B cell (primary cell): ENCODE results near the gene TSC2. TPM values are rescaled to one million over a fixed set of nuclear protein-coding genes. Genes with fewer than 3 reads are reported as not detected.

ENCODE experiments used
- ATAC-seq: fragments of 200-7000 bp; cut with Tn5 transposase; one replicate; pipeline ENCODE4 v1.10.0; 2021; ENCODE audit warnings: low read depth, mild to moderate bottlenecking, moderate number of reproducible peaks, moderate library complexity
- CTCF ChIA-PET: fragments of 350-600 bp; sonication (Branson Sonifier 250); formaldehyde crosslinking; loops from one replicate; lab custom pipeline; 2021; ENCODE audit warnings: antibody characterized with exemption, inconsistent platforms; lab: Charles Lee
- POLR2A ChIA-PET: fragments of 350-600 bp; sonication (Branson Sonifier 250); formaldehyde crosslinking; loops from one replicate; lab custom pipeline; 2021; ENCODE audit warnings: antibody characterized with exemption; lab: Charles Lee
- DNase-seq: peaks from one replicate; pipeline ENCODE4 v3.0.0; 2013
- H2AFZ ChIP-seq: 2 replicates; pipeline ENCODE4 v1.6.1; 2012; ENCODE audit warnings: mild to moderate bottlenecking, low read depth, low read length; ENCODE audit not compliant: insufficient read depth, poor library complexity, severe bottlenecking
- H3K27ac ChIP-seq, 2 donors: 1 replicate in 1 of 2; 2 replicates in 1 of 2; pipeline ENCODE4 v1.5.1; 2012 to 2013; ENCODE audit warnings: low read length in 2 of 2, mild to moderate bottlenecking in 2 of 2, moderate library complexity in 1 of 2
- H3K27me3 ChIP-seq, 4 experiments: fragments of 200-600 bp in 1 of 4; sonication (generic) in 1 of 4; replicated peaks in 1 of 4; 1 replicate in 2 of 4; 2 replicates in 2 of 4; pipeline versions ENCODE4 v1.6.1 to v1.7.0; 2013 to 2016; ENCODE audit warnings: low read length in 3 of 4, mild to moderate bottlenecking in 2 of 4, mixed read lengths in 1 of 4, moderate library complexity in 1 of 4; ENCODE audit not compliant: insufficient read depth in 4 of 4, control insufficient read depth in 3 of 4; ENCODE audit errors: control extremely low read depth in 1 of 4
- H3K36me3 ChIP-seq, 2 experiments: replicated peaks in 1 of 2; 1 replicate in 1 of 2; 2 replicates in 1 of 2; pipeline versions ENCODE4 v1.6.1 to v1.7.1; 2013; ENCODE audit warnings: low read length in 1 of 2; ENCODE audit not compliant: insufficient read depth in 2 of 2, control insufficient read depth in 1 of 2; ENCODE audit errors: control extremely low read depth in 1 of 2, extremely low read depth in 1 of 2
- H3K4me1 ChIP-seq, 2 donors: fragments of 200-600 bp in 1 of 2; sonication (generic) in 1 of 2; 1 replicate in 1 of 2; 2 replicates in 1 of 2; pipeline versions ENCODE4 v1.5.1 to v1.6.1; 2013 to 2017; ENCODE audit warnings: low read length in 2 of 2; ENCODE audit not compliant: control insufficient read depth in 2 of 2, insufficient read depth in 2 of 2
- H3K4me2 ChIP-seq: replicated peaks from 2 replicates; pipeline ENCODE3; 2012; ENCODE audit warnings: mild to moderate bottlenecking, low read depth, low read length; ENCODE audit not compliant: poor library complexity, severe bottlenecking
- H3K4me3 ChIP-seq, 5 experiments: fragments of 200-600 bp in 1 of 5; sonication (generic) in 1 of 5; 1 replicate in 3 of 5; 2 replicates in 2 of 5; pipeline versions ENCODE4 v1.5.1 to v1.7.0; 2011 to 2016; ENCODE audit warnings: low read length in 4 of 5, mild to moderate bottlenecking in 4 of 5, low read depth in 2 of 5, control low read depth in 1 of 5, moderate library complexity in 1 of 5; ENCODE audit not compliant: insufficient read depth in 1 of 5; ENCODE audit errors: control extremely low read depth in 1 of 5, extremely low read depth in 1 of 5
- H3K79me2 ChIP-seq: fragments of 200-600 bp; sonication (generic); one replicate; pipeline ENCODE4 v1.6.0; 2016; ENCODE audit warnings: low read length; ENCODE audit not compliant: control insufficient read depth, insufficient read depth
- H3K9ac ChIP-seq: fragments of 200-600 bp; sonication (generic); 2 replicates; pipeline ENCODE4 v1.6.1; 2017; ENCODE audit warnings: mild to moderate bottlenecking, low read length, moderate library complexity
- H3K9me3 ChIP-seq, 3 donors: one replicate each; pipeline versions ENCODE4 v1.6.1 to v1.7.1; 2013; ENCODE audit warnings: low read length in 2 of 3; ENCODE audit not compliant: control insufficient read depth in 2 of 3, insufficient read depth in 1 of 3; ENCODE audit errors: control extremely low read depth in 1 of 3
- H4K20me1 ChIP-seq: 2 replicates; pipeline ENCODE4 v1.6.0; 2012; ENCODE audit warnings: mild to moderate bottlenecking, low read length; ENCODE audit not compliant: insufficient read depth, control insufficient read depth, poor library complexity, severe bottlenecking
- H3K27ac Mint-ChIP-seq: one replicate; pipeline ENCODE4 v1.8.0; 2021; ENCODE audit warnings: mixed read lengths
- H3K27me3 Mint-ChIP-seq: one replicate; pipeline ENCODE4 v1.8.0; 2021; ENCODE audit warnings: mixed read lengths
- H3K4me1 Mint-ChIP-seq: one replicate; pipeline ENCODE4 v1.8.0; 2021; ENCODE audit warnings: mixed read lengths
- H3K4me3 Mint-ChIP-seq: one replicate; pipeline ENCODE4 v1.8.0; 2021; ENCODE audit warnings: mixed read lengths
- H3K9me3 Mint-ChIP-seq: one replicate; pipeline ENCODE4 v1.8.0; 2022; ENCODE audit warnings: mixed read lengths; ENCODE audit not compliant: insufficient read depth
- EZH2 ChIP-seq: IDR thresholded peaks from 2 replicates; pipeline ENCODE4 v1.6.1; 2012; ENCODE audit warnings: borderline replicate concordance, low read depth, mild to moderate bottlenecking, moderate library complexity, low read length; ENCODE audit not compliant: insufficient read depth, poor library complexity, severe bottlenecking
- WGBS: methylation state at CpG from one replicate; pipeline ENCODE4 v1.1.5; 2013; ENCODE audit warnings: missing lambda C conversion rate; ENCODE audit not compliant: insufficient coverage; 5-methylcytosine and 5-hydroxymethylcytosine counted together
- intact Hi-C: fragments of 100-400 bp; cut with micrococcal nuclease; formaldehyde crosslinking; loops from one replicate; pipeline ENCODE4 v1.10.0; 2022
- polyA plus RNA-seq: library from polyadenylated mRNA; depleted of rRNA; stranded (reverse); fragments of >200 nt; gene quantifications from 2 replicates; pipeline ENCODE4 v1.2.3, GENCODE V29; 2012
- total RNA-seq, 2 donors: library from RNA; stranded (reverse); fragments of 120-200 nt in 1 of 2; gene quantifications; 1 replicate in 1 of 2; 2 replicates in 1 of 2; pipeline versions ENCODE4 v1.2.3 to v1.2.4, GENCODE V29; 2013 to 2022
- TF ChIP-seq, protein P1 (sequence below): fragments of 200-600 bp; IDR thresholded peaks from one replicate; pipeline ENCODE4 v1.8.0; 2022; ENCODE audit warnings: antibody characterized with exemption, mild to moderate bottlenecking

The TSC2 gene
- total and polyA plus RNA-seq, 2 donors (not counting 1 experiment from before 2014, with no cell fraction given), result 128 to 194 TPM

DNA sequence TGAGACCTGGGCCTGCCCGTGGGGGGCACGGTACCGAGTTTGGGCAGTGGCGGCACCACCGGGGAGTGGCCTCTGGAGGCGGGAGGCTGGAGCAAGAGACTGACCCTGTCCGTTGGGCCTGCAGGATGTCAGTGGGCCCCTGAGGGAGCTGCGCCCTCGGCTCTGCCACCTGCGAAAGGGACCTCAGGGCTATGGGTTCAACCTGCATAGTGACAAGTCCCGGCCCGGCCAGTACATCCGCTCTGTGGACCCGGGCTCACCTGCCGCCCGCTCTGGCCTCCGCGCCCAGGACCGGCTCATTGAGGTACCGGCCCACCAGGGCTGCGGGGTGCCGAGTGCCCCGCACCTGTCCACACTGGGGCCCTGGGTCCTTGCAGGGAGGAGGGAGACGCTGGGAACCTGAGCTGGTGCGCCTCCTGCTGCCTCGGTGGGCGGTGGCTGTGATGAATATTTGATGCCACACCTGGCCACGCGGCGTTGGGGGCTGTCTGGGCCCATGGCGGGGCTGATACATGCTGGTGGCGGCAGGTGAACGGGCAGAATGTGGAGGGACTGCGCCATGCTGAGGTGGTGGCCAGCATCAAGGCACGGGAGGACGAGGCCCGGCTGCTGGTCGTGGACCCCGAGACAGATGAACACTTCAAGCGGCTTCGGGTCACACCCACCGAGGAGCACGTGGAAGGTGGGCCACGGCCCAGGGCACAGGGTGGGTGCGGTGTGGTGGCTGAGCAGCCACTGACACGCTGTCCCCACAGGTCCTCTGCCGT lies 11.4 kb upstream of the TSC2 start:
- peaks cover 0 to 11% (median 0%) of the 10 kb centered on the region in 3 donors for H3K9me3 ChIP-seq
- no peak overlapping the region for H3K27ac Mint-ChIP-seq
- ChIA-PET CTCF (no interaction called here), POLR2A (no interaction called here)
- H4K20me1 ChIP-seq, result no peaks in the 10 kb centered on the region
- H3K79me2 ChIP-seq, result no peaks in the 10 kb centered on the region
- H3K4me3 ChIP-seq, result no peak overlapping the region
- H2AFZ ChIP-seq, result no peak overlapping the region
- intact Hi-C loops, result no loop called here
- H3K9ac ChIP-seq, result no peak overlapping the region
- H3K4me3 Mint-ChIP-seq, result no peak overlapping the region
- H3K27me3 ChIP-seq, result peaks cover 0 to 10% (median 0%) of the 10 kb centered on the region in 4 experiments
- ATAC-seq (no peak), DNase-seq (no peak)
- no peaks in the 10 kb centered on the region for H3K4me1 Mint-ChIP-seq
- no peak for TF ChIP-seq EZH2
- TF ChIP-seq, protein P1, sequence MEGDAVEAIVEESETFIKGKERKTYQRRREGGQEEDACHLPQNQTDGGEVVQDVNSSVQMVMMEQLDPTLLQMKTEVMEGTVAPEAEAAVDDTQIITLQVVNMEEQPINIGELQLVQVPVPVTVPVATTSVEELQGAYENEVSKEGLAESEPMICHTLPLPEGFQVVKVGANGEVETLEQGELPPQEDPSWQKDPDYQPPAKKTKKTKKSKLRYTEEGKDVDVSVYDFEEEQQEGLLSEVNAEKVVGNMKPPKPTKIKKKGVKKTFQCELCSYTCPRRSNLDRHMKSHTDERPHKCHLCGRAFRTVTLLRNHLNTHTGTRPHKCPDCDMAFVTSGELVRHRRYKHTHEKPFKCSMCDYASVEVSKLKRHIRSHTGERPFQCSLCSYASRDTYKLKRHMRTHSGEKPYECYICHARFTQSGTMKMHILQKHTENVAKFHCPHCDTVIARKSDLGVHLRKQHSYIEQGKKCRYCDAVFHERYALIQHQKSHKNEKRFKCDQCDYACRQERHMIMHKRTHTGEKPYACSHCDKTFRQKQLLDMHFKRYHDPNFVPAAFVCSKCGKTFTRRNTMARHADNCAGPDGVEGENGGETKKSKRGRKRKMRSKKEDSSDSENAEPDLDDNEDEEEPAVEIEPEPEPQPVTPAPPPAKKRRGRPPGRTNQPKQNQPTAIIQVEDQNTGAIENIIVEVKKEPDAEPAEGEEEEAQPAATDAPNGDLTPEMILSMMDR, result no peak
- H3K9me3 Mint-ChIP-seq, result no peaks in the 10 kb centered on the region
- 92% methylated on average over 47 of the region's 47 CpGs for WGBS
- H3K36me3 ChIP-seq, result no peaks in the 10 kb centered on the region
- no peaks in the 10 kb centered on the region for H3K27me3 Mint-ChIP-seq
- H3K4me1 ChIP-seq, result peaks cover 0 to 5% of the 10 kb centered on the region in 2 donors
- H3K27ac ChIP-seq, result no peak overlapping the region
- H3K4me2 ChIP-seq, result no peak overlapping the region

GRCh38 chr16:2037115-2037514 lies 10.7 kb upstream of the TSC2 start:
- no peaks in the 10 kb centered on the region for H3K36me3 ChIP-seq
- WGBS, result 79% methylated on average over 9 of the region's 15 CpGs
- H3K4me3 Mint-ChIP-seq, result no peak overlapping the region
- H3K27ac Mint-ChIP-seq, result no peak overlapping the region
- no peaks in the 10 kb centered on the region for H3K79me2 ChIP-seq
- peaks cover 0 to 3% (median 0%) of the 10 kb centered on the region in 3 donors for H3K9me3 ChIP-seq
- CTCF ChIA-PET, result no interaction called here
- no peak overlapping the region for H3K27ac ChIP-seq
- no peak for TF ChIP-seq EZH2
- TF ChIP-seq, protein P1, result no peak
- no peaks in the 10 kb centered on the region for H3K4me1 Mint-ChIP-seq
- H3K4me2 ChIP-seq, result no peak overlapping the region
- H3K9me3 Mint-ChIP-seq, result no peaks in the 10 kb centered on the region
- no peaks in the 10 kb centered on the region for H3K27me3 Mint-ChIP-seq
- H3K9ac ChIP-seq, result no peak overlapping the region
- DNase-seq, result no peak
- H3K4me1 ChIP-seq, result peaks cover 0 to 5% of the 10 kb centered on the region in 2 donors
- no peak for ATAC-seq
- intact Hi-C loops, result no loop called here
- H2AFZ ChIP-seq, result no peak overlapping the region
- peaks cover 0 to 10% (median 0%) of the 10 kb centered on the region in 4 experiments for H3K27me3 ChIP-seq
- no peaks in the 10 kb centered on the region for H4K20me1 ChIP-seq
- POLR2A ChIA-PET, result no interaction called here
- H3K4me3 ChIP-seq, result no peak overlapping the region
